Endothelial cell (in vitro differentiated cells): ENCODE measurements around the gene ADH1B. TPM values are rescaled to one million over a fixed set of nuclear protein-coding genes. Genes with fewer than 3 reads are reported as not detected.
"Not testable (repeated sequence)": the region's sequence is repeated elsewhere in the genome, so short reads cannot be mapped to it uniquely, and the experiment has no call there.

Source experiments
- DNase-seq: peaks from one replicate; pipeline ENCODE4 v3.0.0; 2021; ENCODE audit warnings: low spot score
- H3K27ac Mint-ChIP-seq: one replicate; pipeline ENCODE4 v1.8.0; 2021; ENCODE audit warnings: mixed read lengths, inconsistent platforms; ENCODE audit not compliant: unreplicated experiment
- H3K27me3 Mint-ChIP-seq: one replicate; pipeline ENCODE4 v1.8.0; 2021; ENCODE audit warnings: mild to moderate bottlenecking, moderate library complexity, mixed read lengths, inconsistent platforms; ENCODE audit not compliant: unreplicated experiment
- H3K36me3 Mint-ChIP-seq: one replicate; pipeline ENCODE4 v1.8.0; 2021; ENCODE audit warnings: mild to moderate bottlenecking, low read depth, mixed read lengths, inconsistent platforms; ENCODE audit not compliant: unreplicated experiment
- H3K4me1 Mint-ChIP-seq: one replicate; pipeline ENCODE4 v1.8.0; 2021; ENCODE audit warnings: mild to moderate bottlenecking, mixed read lengths, inconsistent platforms; ENCODE audit not compliant: unreplicated experiment
- H3K4me3 Mint-ChIP-seq: one replicate; pipeline ENCODE4 v1.8.0; 2021; ENCODE audit warnings: mild to moderate bottlenecking, mixed read lengths, inconsistent platforms; ENCODE audit not compliant: unreplicated experiment
- H3K9me3 Mint-ChIP-seq: one replicate; pipeline ENCODE4 v1.8.0; 2021; ENCODE audit warnings: mixed read lengths, inconsistent platforms; ENCODE audit not compliant: unreplicated experiment
- CTCF ChIP-seq: fragments of 200-600 bp; sonication (generic); IDR thresholded peaks from one replicate; pipeline ENCODE4 v1.5.0; 2021; ENCODE audit warnings: antibody characterized with exemption; ENCODE audit not compliant: unreplicated experiment
- long read RNA-seq: library from polyadenylated mRNA; unstranded; transcript quantifications from one replicate; pipeline ENCODE4 v2.0.0, GENCODE V29; 2020; ENCODE audit not compliant: unreplicated experiment
- total RNA-seq: library from RNA; stranded (reverse); fragmentation: NEBNext Ultra II Directional; extraction: Animal tissue kit (Norgen Biotek cat#: 25700); gene quantifications from one replicate; pipeline ENCODE4 v1.2.1, GENCODE V29; 2021; ENCODE audit not compliant: unreplicated experiment

The ADH1B gene
- not detected for total RNA-seq
- long read RNA-seq, result 0 reads

GRCh38 chr4:99321241-99322191, at the start of gene ADH1B:
Gene ADH1B, minus strand, starts transcription at chr4:99321401. Its CDS starts 70 bp downstream, at chr4:99321331.
- H3K4me1 Mint-ChIP-seq, result peaks cover 13% of the 10 kb centered on the region
- H3K4me3 Mint-ChIP-seq, result no peak within 1 kb of the TSS
- no peaks in the 10 kb centered on the region for H3K27me3 Mint-ChIP-seq
- no peak for DNase-seq
- H3K9me3 Mint-ChIP-seq, result no peaks in the 10 kb centered on the region
- no peaks in the 10 kb centered on the region for H3K36me3 Mint-ChIP-seq
- no peak for TF ChIP-seq CTCF
- no peak within 1 kb of the TSS for H3K27ac Mint-ChIP-seq

GRCh38 chr4:99367817-99368216, 46.6 kb upstream of the ADH1B start:
- H3K27me3 Mint-ChIP-seq, H3K9me3 Mint-ChIP-seq, H3K36me3 Mint-ChIP-seq: not testable (repeated sequence)

GRCh38 chr4:99366491-99366890, 45.3 kb upstream of the ADH1B start:
- no peak overlapping the region for H3K27ac Mint-ChIP-seq
- TF ChIP-seq CTCF, result no peak
- no peaks in the 10 kb centered on the region for H3K36me3 Mint-ChIP-seq
- H3K4me1 Mint-ChIP-seq, result peaks cover 9% of the 10 kb centered on the region
- no peak overlapping the region for H3K4me3 Mint-ChIP-seq
- H3K27me3 Mint-ChIP-seq, result peaks cover 1% of the 10 kb centered on the region
- no peak for DNase-seq
- no peaks in the 10 kb centered on the region for H3K9me3 Mint-ChIP-seq

More at GRCh38 chr4:99367817-99368216, 46.6 kb upstream of the ADH1B start:
- not testable (repeated sequence) for H3K4me3 Mint-ChIP-seq, DNase-seq, H3K4me1 Mint-ChIP-seq, H3K27ac Mint-ChIP-seq

GRCh38 chr4:99362768-99363167, 41.6 kb upstream of the ADH1B start:
- Mint-ChIP-seq H3K27ac (no peak overlapping the region), H3K4me1 (peaks cover 9% of the 10 kb centered on the region), H3K9me3 (no peaks in the 10 kb centered on the region), H3K36me3 (no peaks in the 10 kb centered on the region), H3K27me3 (peaks cover 1% of the 10 kb centered on the region), H3K4me3 (no peak overlapping the region)
- no peak for DNase-seq
- no peak for TF ChIP-seq CTCF

GRCh38 chr4:99361899-99362275, 40.7 kb upstream of the ADH1B start:
- H3K4me3 Mint-ChIP-seq, result no peak overlapping the region
- no peak for TF ChIP-seq CTCF

More at GRCh38 chr4:99361899-99362275, 40.7 kb upstream of the ADH1B start:
- Mint-ChIP-seq H3K27me3 (no peaks in the 10 kb centered on the region), H3K9me3 (no peaks in the 10 kb centered on the region), H3K4me1 (peaks cover 9% of the 10 kb centered on the region), H3K36me3 (no peaks in the 10 kb centered on the region), H3K27ac (no peak overlapping the region)
- DNase-seq, result no peak
